MCF 10A (cell line): ENCODE measurements around the gene KRTAP9-2. TPM values are rescaled to one million over a fixed set of nuclear protein-coding genes. Genes with fewer than 3 reads are reported as not detected.
"Not testable (repeated sequence)": the region's sequence is repeated elsewhere in the genome, so short reads cannot be mapped to it uniquely, and the experiment has no call there.

Source experiments
- BruUV-seq: library from RNA; stranded (reverse); fragments of 400-500 nt; replicated peaks from 2 replicates; lab custom pipeline; 2021; lab: Mats Ljungman, UMichigan
- CTCF ChIA-PET: fragments of 300-600 bp; sonication (Branson Sonifier 250); formaldehyde crosslinking; extraction: SDS; loops from one replicate; lab custom pipeline; 2021; ENCODE audit warnings: antibody characterized with exemption, inconsistent platforms; lab: Yijun Ruan, JAX
- POLR2A ChIA-PET: fragments of 300-600, 350-650 bp; sonication (Branson Sonifier 250); formaldehyde crosslinking; extraction: SDS; loops from one replicate; lab custom pipeline; 2020; ENCODE audit warnings: antibody characterized with exemption, inconsistent platforms; lab: Yijun Ruan, JAX
- DNase-seq: peaks from one replicate; pipeline ENCODE4 v3.0.0-alpha.2; 2018; ENCODE audit not compliant: unreplicated experiment
- H3K27ac Mint-ChIP-seq: one replicate; pipeline ENCODE4 v1.8.0; 2022; ENCODE audit warnings: mild to moderate bottlenecking, low read depth, mixed read lengths; ENCODE audit not compliant: unreplicated experiment
- H3K27me3 Mint-ChIP-seq: one replicate; pipeline ENCODE4 v1.8.0; 2022; ENCODE audit warnings: mixed read lengths; ENCODE audit not compliant: insufficient read depth, unreplicated experiment
- H3K36me3 Mint-ChIP-seq: one replicate; pipeline ENCODE4 v1.8.0; 2022; ENCODE audit warnings: mild to moderate bottlenecking, moderate library complexity, mixed read lengths; ENCODE audit not compliant: insufficient read depth, unreplicated experiment
- H3K4me1 Mint-ChIP-seq: one replicate; pipeline ENCODE4 v1.8.0; 2022; ENCODE audit warnings: mixed read lengths; ENCODE audit not compliant: insufficient read depth, unreplicated experiment
- H3K4me3 Mint-ChIP-seq: one replicate; pipeline ENCODE4 v1.8.0; 2022; ENCODE audit warnings: mild to moderate bottlenecking, moderate library complexity, mixed read lengths; ENCODE audit not compliant: unreplicated experiment
- H3K9me3 Mint-ChIP-seq: one replicate; pipeline ENCODE4 v1.8.0; 2022; ENCODE audit warnings: mixed read lengths; ENCODE audit not compliant: unreplicated experiment
- intact Hi-C: fragments of 100-400 bp; cut with micrococcal nuclease; formaldehyde crosslinking; loops from 2 replicates; pipeline ENCODE4 v1.14.1; 2022
- total RNA-seq: library from RNA; stranded (reverse); gene quantifications from 2 replicates; pipeline ENCODE4 v1.2.3, GENCODE V29; 2022
- TF ChIP-seq, protein P1 (sequence below): fragments of 200-600 bp; IDR thresholded peaks from one replicate; pipeline ENCODE4 v1.8.0; 2022; ENCODE audit warnings: antibody characterized with exemption, mild to moderate bottlenecking; ENCODE audit not compliant: unreplicated experiment

KRTAP9-2 gene
- total RNA-seq, 1 experiment from 2014 or later, result not detected

DNA sequence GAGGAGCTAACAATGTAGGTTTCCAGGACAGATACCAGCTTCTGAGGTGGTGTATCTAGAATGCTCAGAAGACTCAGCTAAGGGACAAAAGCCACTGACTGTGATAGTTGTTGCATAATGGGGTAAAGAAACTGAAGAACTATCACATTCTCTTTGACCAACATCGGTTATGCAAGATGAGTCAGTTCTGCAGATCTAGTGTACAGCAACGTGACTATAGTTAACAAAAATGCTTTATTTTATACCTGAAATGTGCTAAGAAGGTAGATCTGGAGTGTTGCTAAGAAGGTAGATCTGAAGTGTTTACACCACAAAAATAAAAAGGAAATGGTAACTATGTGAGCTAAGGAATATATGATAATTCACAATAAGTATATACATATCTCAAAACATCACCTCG, 41.3 kb downstream of the KRTAP9-2 start:
- POLR2A ChIA-PET, result no interaction called here
- Mint-ChIP-seq H3K4me3 (no peak overlapping the region), H3K27me3 (peaks cover 24% of the 10 kb centered on the region), H3K4me1 (no peaks in the 10 kb centered on the region), H3K9me3 (no peaks in the 10 kb centered on the region), H3K36me3 (no peaks in the 10 kb centered on the region), H3K27ac (no peak overlapping the region)
- TF ChIP-seq, protein P1, sequence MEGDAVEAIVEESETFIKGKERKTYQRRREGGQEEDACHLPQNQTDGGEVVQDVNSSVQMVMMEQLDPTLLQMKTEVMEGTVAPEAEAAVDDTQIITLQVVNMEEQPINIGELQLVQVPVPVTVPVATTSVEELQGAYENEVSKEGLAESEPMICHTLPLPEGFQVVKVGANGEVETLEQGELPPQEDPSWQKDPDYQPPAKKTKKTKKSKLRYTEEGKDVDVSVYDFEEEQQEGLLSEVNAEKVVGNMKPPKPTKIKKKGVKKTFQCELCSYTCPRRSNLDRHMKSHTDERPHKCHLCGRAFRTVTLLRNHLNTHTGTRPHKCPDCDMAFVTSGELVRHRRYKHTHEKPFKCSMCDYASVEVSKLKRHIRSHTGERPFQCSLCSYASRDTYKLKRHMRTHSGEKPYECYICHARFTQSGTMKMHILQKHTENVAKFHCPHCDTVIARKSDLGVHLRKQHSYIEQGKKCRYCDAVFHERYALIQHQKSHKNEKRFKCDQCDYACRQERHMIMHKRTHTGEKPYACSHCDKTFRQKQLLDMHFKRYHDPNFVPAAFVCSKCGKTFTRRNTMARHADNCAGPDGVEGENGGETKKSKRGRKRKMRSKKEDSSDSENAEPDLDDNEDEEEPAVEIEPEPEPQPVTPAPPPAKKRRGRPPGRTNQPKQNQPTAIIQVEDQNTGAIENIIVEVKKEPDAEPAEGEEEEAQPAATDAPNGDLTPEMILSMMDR, result no peak
- CTCF ChIA-PET, result no interaction called here
- BruUV-seq, result no TSS peak
- intact Hi-C loops, result no loop called here
- no peak for DNase-seq

DNA sequence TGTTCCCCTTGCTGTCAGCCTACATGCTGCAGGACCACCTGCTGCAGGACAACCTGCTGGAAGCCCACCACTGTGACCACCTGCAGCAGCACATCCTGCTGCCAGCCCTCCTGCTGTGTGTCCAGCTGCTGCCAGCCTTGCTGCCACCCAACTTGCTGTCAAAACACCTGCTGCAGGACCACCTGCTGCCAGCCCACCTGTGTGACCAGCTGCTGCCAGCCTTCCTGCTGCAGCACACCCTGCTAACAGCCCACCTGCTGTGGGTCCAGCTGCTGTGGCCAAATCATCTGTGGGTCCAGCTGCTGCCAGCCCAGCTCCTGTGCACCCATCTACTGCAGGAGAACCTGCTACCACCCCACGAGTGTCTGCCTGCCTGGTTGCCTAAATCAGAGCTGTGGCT, 44.9 kb downstream of the KRTAP9-2 start:
- CTCF ChIA-PET, BruUV-seq, H3K9me3 Mint-ChIP-seq, H3K27me3 Mint-ChIP-seq, POLR2A ChIA-PET, H3K4me1 Mint-ChIP-seq, intact Hi-C loops, H3K27ac Mint-ChIP-seq, DNase-seq, H3K36me3 Mint-ChIP-seq, H3K4me3 Mint-ChIP-seq: not testable (repeated sequence)

DNA sequence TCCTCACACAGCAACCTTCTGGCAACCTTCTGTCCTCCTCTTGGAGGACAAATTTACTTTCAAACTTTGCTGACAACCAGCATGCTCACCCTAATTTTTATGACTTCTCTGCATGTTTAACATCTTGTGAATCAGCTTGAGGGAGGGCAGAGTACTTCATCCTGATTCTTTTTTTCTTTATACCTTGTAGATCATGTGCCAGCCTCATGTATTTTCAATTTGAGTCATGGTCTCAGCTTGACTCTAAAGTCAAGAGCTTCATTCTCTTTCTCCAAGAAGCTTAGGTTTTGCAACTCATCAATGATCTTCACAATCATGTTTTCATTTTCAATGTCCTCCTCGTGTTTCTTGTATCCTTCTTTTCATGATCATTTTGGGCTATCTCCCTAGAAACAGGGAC, 45.4 kb downstream of the KRTAP9-2 start:
- POLR2A ChIA-PET, result no interaction called here
- Mint-ChIP-seq H3K27me3 (peaks cover 15% of the 10 kb centered on the region), H3K27ac (no peak overlapping the region)

DNA sequence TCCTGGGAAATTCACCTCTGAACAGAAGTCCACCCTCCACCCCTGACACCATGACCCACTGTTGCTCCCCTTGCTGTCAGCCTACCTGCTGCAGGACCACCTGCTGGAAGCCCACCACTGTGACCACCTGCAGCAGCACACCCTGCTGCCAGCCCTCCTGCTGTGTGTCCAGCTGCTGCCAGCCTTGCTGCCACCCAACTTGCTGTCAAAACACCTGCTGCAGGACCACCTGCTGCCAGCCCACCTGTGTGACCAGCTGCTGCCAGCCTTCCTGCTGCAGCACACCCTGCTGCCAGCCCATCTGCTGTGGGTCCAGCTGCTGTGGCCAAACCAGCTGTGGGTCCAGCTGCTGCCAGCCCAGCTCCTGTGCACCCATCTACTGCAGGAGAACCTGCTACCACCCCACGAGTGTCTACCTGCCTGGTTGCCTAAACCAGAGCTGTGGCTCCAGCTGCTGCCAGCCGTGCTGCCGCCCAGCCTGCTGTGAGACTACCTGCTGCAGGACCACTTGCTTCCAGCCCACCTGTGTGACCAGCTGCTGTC, 49.3 kb downstream of the KRTAP9-2 start, which contains the start of gene KRTAP9-7:
TSS of gene KRTAP9-7 (plus strand) at position 51 of the 543 bp plus-strand sequence. CDS start at position 51, 0 bp downstream.
- H3K4me1 Mint-ChIP-seq, H3K4me3 Mint-ChIP-seq, H3K27ac Mint-ChIP-seq, intact Hi-C loops, H3K9me3 Mint-ChIP-seq, DNase-seq, H3K36me3 Mint-ChIP-seq, BruUV-seq: not testable (repeated sequence)
- H3K27me3 Mint-ChIP-seq, result peaks cover 54% of the 10 kb centered on the region
- ChIA-PET POLR2A (interaction anchor here (1.2 kb wide), 1 partner anchor 104 kb away, joined by 3 read pairs; no protein-coding TSS in a partner anchor), CTCF (interaction anchor here (0.7 kb wide), 1 partner anchor 86 kb away, joined by 3 read pairs; no protein-coding TSS in a partner anchor)

More for the DNA sequence above, 45.4 kb downstream of the KRTAP9-2 start:
- Mint-ChIP-seq H3K9me3 (no peaks in the 10 kb centered on the region), H3K36me3 (no peaks in the 10 kb centered on the region), H3K4me3 (no peak overlapping the region), H3K4me1 (no peaks in the 10 kb centered on the region)
- intact Hi-C loops, result no loop called here
- CTCF ChIA-PET, result no interaction called here
- no TSS peak for BruUV-seq
- TF ChIP-seq, protein P1, result no peak
- DNase-seq, result no peak

Other genes with a start within 250 kb of the KRTAP9-2 start
- not detected in 2 replicates for gene KRT40, start 242.3 kb upstream of the KRTAP9-2 start, total RNA-seq
- gene KRTAP3-3, start 232.5 kb upstream of the KRTAP9-2 start, total RNA-seq, result not detected in 2 replicates
- gene KRTAP3-2, start 226.7 kb upstream of the KRTAP9-2 start, total RNA-seq, result not detected in 2 replicates
- gene KRTAP3-1, start 217.5 kb upstream of the KRTAP9-2 start, total RNA-seq, result not detected in 2 replicates
- not detected in 2 replicates for gene KRTAP1-5, start 199.4 kb upstream of the KRTAP9-2 start, total RNA-seq
- not detected in 2 replicates for gene KRTAP1-4, start 196.5 kb upstream of the KRTAP9-2 start, total RNA-seq
- gene KRTAP1-3, start 191.8 kb upstream of the KRTAP9-2 start, total RNA-seq, result not detected in 2 replicates
- not detected in 2 replicates for gene KRTAP1-1, start 185.2 kb upstream of the KRTAP9-2 start, total RNA-seq
- gene KRTAP2-1, start 179.3 kb upstream of the KRTAP9-2 start, total RNA-seq, result not detected in 2 replicates
- not detected in 2 replicates for gene KRTAP2-2, start 171.4 kb upstream of the KRTAP9-2 start, total RNA-seq
- gene KRTAP2-3, start 166.5 kb upstream of the KRTAP9-2 start, total RNA-seq, result not detected in 2 replicates
- not detected in 2 replicates for gene KRTAP2-4, start 160.8 kb upstream of the KRTAP9-2 start, total RNA-seq
- gene KRTAP4-7, start 142.5 kb upstream of the KRTAP9-2 start, total RNA-seq, result not detected in 2 replicates
- not detected in 2 replicates for gene KRTAP4-8, start 128.5 kb upstream of the KRTAP9-2 start, total RNA-seq
- gene KRTAP4-16, start 124.4 kb upstream of the KRTAP9-2 start, total RNA-seq, result not detected in 2 replicates
- gene KRTAP4-9, start 121.3 kb upstream of the KRTAP9-2 start, total RNA-seq, result not detected in 2 replicates
- not detected in 2 replicates for gene KRTAP4-11, start 108.3 kb upstream of the KRTAP9-2 start, total RNA-seq
- not detected in 2 replicates for gene KRTAP4-12, start 102.5 kb upstream of the KRTAP9-2 start, total RNA-seq
- gene KRTAP4-6, start 86.1 kb upstream of the KRTAP9-2 start, total RNA-seq, result not detected in 2 replicates
- gene KRTAP4-5, start 76.8 kb upstream of the KRTAP9-2 start, total RNA-seq, result not detected in 2 replicates
- not detected in 2 replicates for gene KRTAP4-4, start 65.9 kb upstream of the KRTAP9-2 start, total RNA-seq
- gene KRTAP4-3, start 58.4 kb upstream of the KRTAP9-2 start, total RNA-seq, result not detected in 2 replicates
- not detected in 2 replicates for gene KRTAP4-2, start 48.4 kb upstream of the KRTAP9-2 start, total RNA-seq
- gene KRTAP4-1, start 41.7 kb upstream of the KRTAP9-2 start, total RNA-seq, result not detected in 2 replicates
- not detected in 2 replicates for gene KRTAP9-1, start 36.8 kb upstream of the KRTAP9-2 start, total RNA-seq
- gene KRTAP9-3, start 5.8 kb downstream of the KRTAP9-2 start, total RNA-seq, result not detected in 2 replicates
- gene KRTAP9-8, start 11.4 kb downstream of the KRTAP9-2 start, total RNA-seq, result not detected in 2 replicates
- not detected in 2 replicates for gene KRTAP9-4, start 23.0 kb downstream of the KRTAP9-2 start, total RNA-seq
- gene KRTAP9-9, start 28.7 kb downstream of the KRTAP9-2 start, total RNA-seq, result not detected in 2 replicates
- not detected in 2 replicates for gene KRTAP9-6, start 38.7 kb downstream of the KRTAP9-2 start, total RNA-seq
- not detected in 2 replicates for gene KRTAP9-7, start 49.0 kb downstream of the KRTAP9-2 start, total RNA-seq
- gene KRTAP29-1, start 76.2 kb downstream of the KRTAP9-2 start, total RNA-seq, result not detected in 2 replicates
- not detected in 2 replicates for gene KRTAP16-1, start 82.7 kb downstream of the KRTAP9-2 start, total RNA-seq
- not detected in 2 replicates for gene KRTAP17-1, start 89.1 kb downstream of the KRTAP9-2 start, total RNA-seq
- not detected in 2 replicates for gene KRT33A, start 124.2 kb downstream of the KRTAP9-2 start, total RNA-seq
- not detected in 2 replicates for gene KRT33B, start 143.2 kb downstream of the KRTAP9-2 start, total RNA-seq
- 0.40 and 0.42 TPM in 2 replicates for gene KRT34, start 155.7 kb downstream of the KRTAP9-2 start, total RNA-seq
- not detected in 2 replicates for gene KRT31, start 171.0 kb downstream of the KRTAP9-2 start, total RNA-seq
- gene KRT37, start 197.9 kb downstream of the KRTAP9-2 start, total RNA-seq, result not detected in 2 replicates
- gene KRT38, start 214.3 kb downstream of the KRTAP9-2 start, total RNA-seq, result not detected in 2 replicates
- gene KRT32, start 240.7 kb downstream of the KRTAP9-2 start, total RNA-seq, result not detected in 2 replicates